Measurements from ENCODE around the gene TTLL5.
A peak's percentile ranks its signal among the peaks of the same experiment; 100 is the strongest.

The TTLL5 gene

GRCh38 chr14:75660630-75661498 is at the start of gene TTLL5, which contains the start of gene ERG28:
TSS of gene TTLL5 (plus strand) at chr14:75661246. CDS start at chr14:75663150, 1,904 bp downstream.
TSS of gene ERG28 (minus strand) at chr14:75660876. CDS start at chr14:75657502, 3,374 bp downstream.
- peak; percentile 95 for DNase-seq

GRCh38 chr14:75612157-75612556 is 48.9 kb upstream of the TTLL5 start:
- DNase-seq, result no peak

GRCh38 chr14:75614179-75614578 is 46.9 kb upstream of the TTLL5 start:
- no peak for DNase-seq

- DNase-seq, result no peak
These were observed 45.8 kb upstream of the TTLL5 start for GRCh38 chr14:75615200-75615599.

- DNase-seq, result no peak
These were observed 41.5 kb upstream of the TTLL5 start for GRCh38 chr14:75619548-75619947.

GRCh38 chr14:75625034-75625433 is 36.0 kb upstream of the TTLL5 start:
- no peak for DNase-seq

- no peak for DNase-seq
These were observed 34.6 kb upstream of the TTLL5 start for GRCh38 chr14:75626396-75626795.

GRCh38 chr14:75626863-75627262 is 34.2 kb upstream of the TTLL5 start:
- no peak for DNase-seq

- DNase-seq, result no peak
These were observed 33.6 kb upstream of the TTLL5 start for GRCh38 chr14:75627406-75627805.

GRCh38 chr14:75628816-75629215 is 32.2 kb upstream of the TTLL5 start:
- no peak for DNase-seq

GRCh38 chr14:75630695-75631452 is 30.2 kb upstream of the TTLL5 start:
- no peak for DNase-seq

GRCh38 chr14:75631453-75631831 is 29.6 kb upstream of the TTLL5 start:
- DNase-seq, result no peak

GRCh38 chr14:75634848-75635247 is 26.2 kb upstream of the TTLL5 start:
- DNase-seq, result no peak

- DNase-seq, result no peak
These were observed 24.9 kb upstream of the TTLL5 start for GRCh38 chr14:75636100-75636692.

- no peak for DNase-seq
These were observed 20.2 kb upstream of the TTLL5 start for GRCh38 chr14:75640876-75641275.

- DNase-seq, result no peak
These were observed 17.1 kb upstream of the TTLL5 start for GRCh38 chr14:75643985-75644384.

- no peak for DNase-seq
These were observed 16.0 kb upstream of the TTLL5 start for GRCh38 chr14:75645056-75645455.

GRCh38 chr14:75646762-75647161 is 14.3 kb upstream of the TTLL5 start:
- DNase-seq, result no peak

GRCh38 chr14:75647640-75648039 is 13.4 kb upstream of the TTLL5 start:
- DNase-seq, result no peak

- no peak for DNase-seq
These were observed 12.8 kb upstream of the TTLL5 start for GRCh38 chr14:75648066-75648838.

- no peak for DNase-seq
These were observed 11.7 kb upstream of the TTLL5 start for GRCh38 chr14:75649337-75649736.

- DNase-seq, result no peak
These were observed 11.3 kb upstream of the TTLL5 start for GRCh38 chr14:75649773-75650172.

Measured in NCI-H2081 treated with DMSO at 0.1 percent for 48 hours (cell line).